ENCODE data around the gene ZNF830. TPM values are rescaled to one million over a fixed set of nuclear protein-coding genes. Genes with fewer than 3 reads are reported as not detected.

Gene ZNF830
- total and polyA plus RNA-seq, 9 of the 15 experiments (the other 6 are each of a cell fraction or from before 2014, with no cell fraction given): 13.1 to 28.7 (median 21.7) TPM

GRCh38 chr17:34993031-34993430 lies 31.7 kb downstream of the ZNF830 start (continued):
- TF ChIP-seq RCOR1 (IDR thresholded peaks at IDR 0.05; ENCODE audit: borderline replicate concordance in 1 of 2, low read depth in 2 of 2, low read length in 2 of 2) (no peak), ATF1 (CRISPR knock-in tag; IDR thresholded peaks at IDR 0.05) (no peak), ATF1 (tag; IDR thresholded peaks at IDR 0.05) (no peak), E2F3 (CRISPR knock-in tag; IDR thresholded peaks at IDR 0.05) (no peak), FOXJ2 (tag; IDR thresholded peaks at IDR 0.05) (no peak), RBM34 (IDR thresholded peaks at IDR 0.05; ENCODE audit: borderline replicate concordance, insufficient read depth, low read length) (no peak), TFE3 (CRISPR knock-in tag; IDR thresholded peaks at IDR 0.05) (no peak)

GRCh38 chr17:34996422-34997285 lies 35.3 kb downstream of the ZNF830 start:
- in situ Hi-C loops (cut with MboI): loop anchor here (5.0 kb wide), 2 partner anchors 96 to 126 kb away; partner anchors contain the start of gene FNDC8
- intact Hi-C loops (cut with micrococcal nuclease): loop anchor here (5.0 kb wide), 1 partner anchor 91 kb away; no protein-coding TSS in a partner anchor
- TF ChIP-seq C11orf30 (IDR thresholded peaks at IDR 0.05; ENCODE audit: low read depth) (no peak), PKNOX1 (IDR thresholded peaks at IDR 0.05) (0 out of 2 replicates have a peak, but pooled peaks have one; percentile 7), MCM5 (IDR thresholded peaks at IDR 0.05; ENCODE audit: low read depth) (no peak), YY1 (IDR thresholded peaks at IDR 0.05; ENCODE audit: borderline replicate concordance in 1 of 3, control insufficient read depth in 1 of 3, extremely low read depth in 1 of 3, insufficient read depth in 3 of 3, insufficient read length in 1 of 3, insufficient replicate concordance in 2 of 3, low read depth in 1 of 3, low read length in 2 of 3) (no peak), CREB3 (tag; conservative IDR thresholded peaks at IDR 0.05; ENCODE audit: low read depth) (no peak), PTBP1 (IDR thresholded peaks at IDR 0.05; ENCODE audit: low read depth, low read length) (no peak), ID3 (CRISPR knock-in tag; IDR thresholded peaks at IDR 0.05) (no peak), ID3 (tag; IDR thresholded peaks at IDR 0.05) (no peak)

More at GRCh38 chr17:34996422-34997285, 35.3 kb downstream of the ZNF830 start:
- DNase-seq (ENCODE audit: extremely low read depth in 1 of 4, low spot score in 3 of 4): no peak
- no peaks in the 10 kb centered on the region for H3K27me3 ChIP-seq (ENCODE audit: control insufficient read depth in 2 of 2, insufficient read depth in 2 of 2, low read length in 2 of 2)
- BruUV-seq (replicated peaks): no TSS peak
- ATAC-seq: no peak
- no peaks in the 10 kb centered on the region for H3K9me3 ChIP-seq (replicated peaks; ENCODE audit: control insufficient read depth, insufficient read depth, low read depth, low read length)
- H3K4me2 ChIP-seq (ENCODE audit: insufficient read depth, low read length): no peak overlapping the region
- no peak overlapping the region for H3K4me3 ChIP-seq
- FAIRE-seq: no peak
- H4K20me1 ChIP-seq (replicated peaks; ENCODE audit: control insufficient read depth, insufficient read depth, low read length): no peaks in the 10 kb centered on the region; the same call in 1 of the 2 replicates
- H3K9ac ChIP-seq (ENCODE audit: insufficient read depth in 1 of 2, low read depth in 2 of 2, low read length in 2 of 2): no peak overlapping the region
- H3K9me1 ChIP-seq (ENCODE audit: control insufficient read depth, insufficient read depth, low read length): no peaks in the 10 kb centered on the region
- CTCF ChIA-PET (ENCODE audit: low intra/inter-chr PET ratio): interaction anchor here (2.9 kb wide), 1 partner anchor 123 kb away, joined by 49 read pairs; the partner anchor contains the start of genes FNDC8 and RAD51D
- peaks cover 3 to 11% of the 10 kb centered on the region in 2 experiments; a peak in 3 of 5 replicates for H3K4me1 ChIP-seq (replicated peaks in 1 of 2; ENCODE audit: control insufficient read depth in 2 of 2, insufficient read depth in 2 of 2, low read length in 2 of 2)
- WGBS (ENCODE audit: insufficient coverage, low coverage, missing lambda C conversion rate): 82% methylated on average over 3 of the region's 3 CpGs
- POLR2A ChIA-PET: interaction anchor here (0.8 to 1.5 kb wide), 4 partner anchors 8 to 123 kb away, joined by 3 to 7 read pairs (median 6); partner anchors contain the start of genes LIG3 and RAD51D
- H3K79me2 ChIP-seq (ENCODE audit: control insufficient read depth, insufficient read depth, low read length): no peaks in the 10 kb centered on the region
- H2AFZ ChIP-seq (ENCODE audit: low read depth, low read length): no peak overlapping the region
- peaks cover 96% of the 10 kb centered on the region for H3K36me3 ChIP-seq (ENCODE audit: control insufficient read depth, insufficient read depth, low read length)
- H3K27ac ChIP-seq (ENCODE audit: extremely low read depth, low read depth, low read length): no peak overlapping the region

All from K562 (cell line).